GM11168 (cell line): ENCODE measurements around the gene SULT1A2.
"Not testable (repeated sequence)": the region's sequence is repeated elsewhere in the genome, so short reads cannot be mapped to it uniquely, and the experiment has no call there.

Experiments used
- in situ Hi-C: fragments of 300-500 bp; cut with MboI; formaldehyde crosslinking; loops from one replicate; pipeline ENCODE4 v1.12.0; 2022; ENCODE audit warnings: low sequenced_read_pairs; ENCODE audit not compliant: unreplicated experiment

SULT1A2 gene

DNA sequence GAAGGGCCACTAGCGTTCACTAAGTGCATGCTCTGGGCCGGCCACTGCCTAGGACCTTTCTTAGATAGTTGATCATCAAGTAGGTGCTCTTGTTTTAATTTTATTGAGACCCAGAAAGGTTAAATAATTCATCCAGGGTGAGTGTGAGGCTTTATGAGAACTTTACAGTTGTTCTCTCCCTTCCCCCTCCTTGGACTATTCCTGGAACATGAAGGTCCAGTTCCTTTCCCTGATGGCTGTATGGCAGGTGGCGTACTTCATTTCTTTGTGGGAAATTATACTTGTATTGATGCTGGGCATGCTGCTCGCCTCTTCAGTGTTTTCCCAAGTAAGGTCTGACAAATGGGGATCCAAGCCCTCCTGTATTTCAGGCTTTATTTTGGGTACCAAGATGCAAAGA, 34.7 kb downstream of the SULT1A2 start:
- in situ Hi-C loops = no loop called here

DNA sequence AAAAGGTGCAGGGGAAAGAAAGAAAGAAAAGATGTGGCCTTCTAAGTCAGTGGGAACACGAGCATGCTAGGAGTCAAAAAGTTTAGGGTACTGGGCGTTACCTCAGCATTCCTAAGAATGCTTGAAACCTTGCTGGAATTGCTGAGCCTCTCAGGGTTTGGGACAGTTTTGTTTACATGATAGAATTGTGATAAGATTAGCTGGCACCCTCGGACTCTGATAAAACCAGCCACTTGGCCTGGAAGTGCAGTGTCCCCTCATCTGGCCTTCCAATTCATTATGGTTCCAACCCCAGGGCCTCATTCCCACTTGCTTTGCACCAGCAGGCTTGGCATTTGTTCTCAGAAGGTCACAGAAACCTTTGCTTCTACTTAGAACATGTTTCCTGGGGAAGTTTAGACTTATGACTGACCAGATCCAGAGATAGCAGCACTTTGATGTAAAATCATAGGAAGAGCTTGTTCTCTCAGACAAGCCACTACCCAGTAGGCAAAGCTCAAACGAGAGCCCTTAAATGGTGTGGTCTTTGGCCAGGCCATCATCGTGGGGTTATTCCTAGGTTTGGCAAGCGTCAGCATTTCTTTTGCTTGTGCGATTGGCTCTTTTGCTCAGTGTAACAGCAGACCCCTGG, 35.2 kb downstream of the SULT1A2 start:
- in situ Hi-C loops = no loop called here

DNA sequence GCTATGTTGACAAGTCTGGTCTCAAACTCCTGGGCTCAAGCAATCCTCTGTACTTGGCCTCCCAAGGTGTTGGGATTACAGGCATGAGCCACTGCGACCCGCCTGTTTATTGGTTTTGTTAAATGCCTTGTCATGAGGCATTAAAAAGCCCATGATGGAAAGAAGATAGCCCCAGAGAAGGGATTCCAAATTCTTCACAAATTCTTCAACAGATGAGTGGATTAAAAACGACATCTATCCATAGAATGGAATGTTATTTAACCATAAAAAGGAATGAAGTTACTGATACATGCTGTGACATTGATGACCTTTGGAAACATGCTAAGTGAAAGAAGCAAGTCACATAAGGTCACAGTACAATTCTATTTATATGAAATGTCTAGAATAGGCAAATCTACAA, 38.4 kb downstream of the SULT1A2 start:
- in situ Hi-C loops = no loop called here

DNA sequence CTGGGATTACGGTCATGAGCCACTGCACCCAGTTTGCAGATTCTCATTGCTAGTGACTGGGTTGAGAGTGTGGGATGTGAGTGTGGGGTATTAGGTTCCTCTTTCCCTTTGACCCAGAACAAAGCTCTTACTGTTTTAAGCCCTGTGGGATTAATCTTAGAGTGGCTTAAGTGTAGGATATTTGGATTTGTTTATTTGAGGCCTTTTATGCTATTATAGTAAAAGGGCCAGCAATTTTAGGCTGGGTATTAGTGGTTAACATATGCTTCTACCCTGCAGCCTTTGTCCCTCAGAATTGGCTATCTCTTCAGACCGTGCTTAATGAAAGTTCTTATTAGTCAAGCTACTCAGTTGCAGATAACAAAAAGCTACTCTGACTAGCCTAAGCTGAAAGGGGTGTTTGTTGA, 39.9 kb downstream of the SULT1A2 start:
- in situ Hi-C loops = no loop called here

DNA sequence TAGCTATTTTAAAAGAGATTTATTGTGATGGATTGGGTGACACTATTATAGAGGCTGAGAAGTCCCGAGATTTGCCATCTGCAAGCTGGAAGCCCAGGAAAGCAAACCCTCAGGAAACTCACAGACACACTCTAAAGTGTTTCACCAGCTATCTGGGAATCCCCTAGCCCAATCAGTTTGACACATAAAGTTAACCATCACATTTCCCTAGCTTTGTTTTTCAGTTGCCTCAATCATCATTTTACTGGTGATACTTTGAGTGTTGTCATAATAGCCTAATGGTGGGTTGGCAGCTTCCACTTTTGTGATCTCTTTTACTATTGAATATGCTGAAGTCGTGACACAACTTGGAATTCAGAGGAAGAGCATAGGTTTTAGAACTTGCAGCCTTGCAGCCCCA, 41.3 kb downstream of the SULT1A2 start:
- in situ Hi-C loops = no loop called here

DNA sequence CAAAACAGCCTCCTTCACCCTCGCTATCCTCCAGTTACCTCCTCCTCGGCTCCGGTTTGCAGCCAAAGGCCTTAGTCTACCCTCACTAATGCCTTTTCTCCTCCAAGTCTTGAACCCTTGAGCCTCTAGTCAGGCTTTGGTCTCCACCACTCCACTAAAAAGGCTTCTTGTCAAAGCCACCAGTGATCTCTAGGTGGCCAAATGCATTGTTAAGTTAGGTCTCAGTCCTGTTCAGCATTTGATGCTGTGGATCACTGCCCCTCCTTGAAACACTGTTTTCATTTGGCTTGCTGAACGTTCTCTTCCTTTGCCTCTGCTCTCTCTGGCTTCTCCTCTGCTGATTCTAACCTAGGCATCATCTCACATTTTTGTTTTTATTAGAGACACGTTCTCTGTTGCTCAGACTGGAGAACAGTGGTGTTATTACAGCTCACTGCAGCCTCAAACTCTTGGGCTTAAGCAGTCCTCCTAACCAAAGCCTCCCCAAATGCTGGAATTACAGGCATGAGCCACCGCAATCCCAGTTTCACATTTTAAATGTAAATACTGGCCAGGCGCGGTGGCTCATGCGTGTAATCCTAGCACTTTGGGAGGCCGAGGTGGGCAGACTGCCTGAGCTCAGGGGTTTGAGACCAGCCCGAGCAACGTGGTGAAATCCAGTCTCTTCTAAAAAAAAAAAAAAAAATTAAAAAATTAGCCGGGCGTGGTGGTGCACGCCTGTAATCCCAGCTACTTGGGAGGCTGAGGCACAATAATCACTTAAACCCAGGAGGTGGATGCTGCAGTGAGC, 42.0 kb downstream of the SULT1A2 start:
- in situ Hi-C loops = no loop called here

DNA sequence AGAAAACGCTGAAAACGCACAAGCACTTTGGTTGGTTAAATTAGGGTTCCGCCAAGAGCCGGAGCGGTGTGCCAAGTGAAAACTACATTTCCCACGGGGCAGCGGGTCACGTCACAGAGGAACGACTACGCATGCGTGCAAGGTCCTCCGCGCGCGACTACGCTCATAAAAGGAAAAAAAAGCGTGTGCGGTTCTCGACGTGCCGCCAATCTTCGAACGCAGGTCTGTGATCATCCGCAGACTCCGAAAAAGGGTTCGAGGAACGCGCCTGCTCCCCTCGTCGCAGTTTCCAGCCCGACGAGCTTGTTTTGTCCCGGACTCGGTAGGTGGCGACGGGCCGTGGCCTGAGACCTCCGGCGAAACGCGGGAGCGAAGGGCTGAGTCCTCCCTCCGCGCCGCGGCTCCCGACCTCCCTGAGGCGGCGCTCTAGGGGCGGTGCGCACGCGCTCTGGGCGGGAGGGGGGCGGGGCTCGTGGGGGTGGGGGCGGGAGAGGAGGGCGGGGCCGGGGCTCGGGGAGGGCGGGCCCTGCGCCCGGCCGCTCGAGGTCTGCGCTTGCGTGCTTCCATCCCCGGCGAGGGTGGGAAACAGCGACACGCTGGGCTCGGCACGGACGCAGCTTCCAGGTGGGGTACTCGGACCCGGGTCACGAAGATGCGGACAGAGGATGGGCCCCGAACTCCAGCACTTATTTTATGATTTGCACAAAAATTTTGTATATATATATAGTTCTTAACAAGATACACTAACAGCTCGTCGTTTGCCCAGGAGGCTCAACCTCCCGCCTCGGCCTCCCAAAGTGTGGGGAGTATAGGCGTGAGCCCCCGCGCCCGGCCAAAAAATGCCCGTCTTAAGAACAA, 42.8 kb downstream of the SULT1A2 start, which contains the start of gene SGF29:
Gene SGF29 (plus strand): TSS at position 145 of the 858 bp plus-strand sequence. CDS start 27,150 bp downstream, outside the sequence.
- in situ Hi-C loops = no loop called here

DNA sequence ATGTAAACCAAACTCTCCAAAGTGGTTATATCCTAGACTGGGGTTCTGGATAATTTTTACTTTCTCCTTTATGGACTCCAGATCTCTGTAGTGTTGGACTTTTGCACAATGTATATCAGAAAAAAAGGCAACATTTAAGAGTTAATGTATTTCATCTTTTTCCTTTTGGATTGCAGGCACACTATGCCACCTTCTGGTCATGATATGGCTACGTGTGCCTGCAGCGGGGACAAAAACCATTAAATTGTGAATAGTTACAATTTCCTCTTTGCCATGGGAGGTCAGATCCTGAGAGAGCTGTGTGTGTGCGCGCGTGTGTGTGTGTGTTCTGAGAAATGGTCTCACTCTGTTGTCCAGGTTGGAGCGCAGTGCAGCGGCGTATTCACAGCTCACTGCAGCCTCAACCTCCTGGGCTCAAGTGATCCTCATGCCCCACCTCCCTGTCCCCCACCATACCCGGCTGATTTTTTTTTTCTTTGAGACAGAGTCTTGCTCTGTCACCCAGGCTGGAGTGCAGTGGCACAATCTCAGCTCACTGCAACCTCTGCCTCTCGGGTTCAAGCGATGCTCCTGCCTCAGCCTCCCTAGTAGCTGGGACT, 47.5 kb downstream of the SULT1A2 start:
- in situ Hi-C loops = no loop called here

DNA sequence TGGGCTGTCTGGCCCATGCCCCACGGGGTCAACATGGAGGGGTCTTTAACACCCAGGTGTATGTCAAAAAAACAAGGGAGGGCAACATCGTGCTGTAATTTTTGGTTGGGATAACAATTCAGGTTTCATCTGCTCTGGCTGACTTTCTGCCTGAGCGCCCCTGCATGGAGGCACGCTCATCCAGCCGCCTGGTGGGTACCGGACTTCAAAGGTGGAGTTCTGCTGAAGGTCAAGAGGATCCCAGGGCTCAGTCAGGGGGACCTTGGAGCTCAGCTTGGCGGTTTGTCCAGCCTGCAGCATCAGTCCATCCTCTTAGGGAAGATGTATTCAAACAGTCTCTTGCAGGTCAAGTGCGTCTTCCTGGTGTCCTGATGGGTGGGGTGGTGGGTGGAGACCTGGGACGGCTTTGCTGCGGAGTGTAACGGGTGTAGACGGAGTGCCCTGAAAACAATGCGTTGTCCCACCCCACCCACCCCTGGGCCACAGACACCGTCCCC, 48.5 kb downstream of the SULT1A2 start:
- in situ Hi-C loops = no loop called here

DNA sequence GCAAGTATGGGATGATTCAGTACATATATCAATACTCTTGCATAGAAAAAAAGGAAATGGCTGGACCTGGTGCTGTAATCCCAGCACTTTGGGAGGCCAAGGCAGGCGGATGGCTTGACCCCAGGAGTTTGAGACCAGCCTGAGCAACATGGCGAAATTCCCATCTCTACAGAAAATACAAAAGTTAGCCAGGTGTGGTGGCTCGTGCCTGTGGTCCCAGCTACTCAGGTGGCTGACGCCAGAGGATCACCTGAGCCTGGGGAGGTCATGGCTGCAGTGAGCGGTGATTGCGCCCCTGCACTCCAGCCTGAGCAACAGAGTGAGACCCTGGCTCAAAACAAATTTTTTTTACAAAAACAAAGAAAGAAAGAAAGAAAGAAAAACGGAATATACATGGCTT, 50.2 kb downstream of the SULT1A2 start:
- in situ Hi-C loops = no loop called here

DNA sequence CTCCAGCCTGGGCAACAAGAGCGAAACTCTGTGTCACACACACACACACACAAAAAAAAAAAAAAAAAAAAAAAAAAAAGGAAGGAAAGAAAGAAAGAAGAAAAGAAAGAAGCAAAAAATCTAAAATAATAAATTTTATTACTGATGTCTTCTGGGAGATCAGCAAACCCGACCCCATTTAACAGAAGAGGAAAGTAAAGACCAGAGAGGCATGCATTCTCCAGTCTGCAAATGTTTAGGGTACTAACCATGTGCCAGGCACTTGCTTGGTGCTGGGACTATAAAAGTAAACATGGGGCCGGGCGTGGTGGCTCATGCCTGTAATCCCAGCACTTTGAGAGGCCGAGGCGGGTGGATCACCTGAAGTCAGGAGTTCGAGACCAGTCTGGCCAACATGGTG, 50.9 kb downstream of the SULT1A2 start:
- in situ Hi-C loops = not testable (repeated sequence)

DNA sequence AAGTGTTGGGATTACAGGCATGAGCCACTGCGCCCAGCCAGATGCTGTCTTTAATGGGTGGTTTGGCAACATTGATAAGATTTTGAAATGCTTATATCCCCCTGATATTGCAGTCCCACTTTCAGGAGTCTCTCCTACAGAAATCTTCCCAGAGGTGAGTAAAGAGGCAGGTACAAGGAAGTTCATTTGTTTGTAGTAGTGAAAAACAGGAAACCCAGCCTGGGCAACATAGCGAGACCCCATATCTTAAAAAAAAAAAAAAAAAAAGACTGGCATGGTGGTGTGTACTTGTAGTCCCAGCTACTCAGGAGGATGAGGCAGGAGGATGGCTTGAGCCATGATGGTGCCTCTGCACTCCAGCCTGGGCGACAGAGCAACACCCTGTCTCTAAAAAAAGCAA, 51.9 kb downstream of the SULT1A2 start:
- in situ Hi-C loops = no loop called here

DNA sequence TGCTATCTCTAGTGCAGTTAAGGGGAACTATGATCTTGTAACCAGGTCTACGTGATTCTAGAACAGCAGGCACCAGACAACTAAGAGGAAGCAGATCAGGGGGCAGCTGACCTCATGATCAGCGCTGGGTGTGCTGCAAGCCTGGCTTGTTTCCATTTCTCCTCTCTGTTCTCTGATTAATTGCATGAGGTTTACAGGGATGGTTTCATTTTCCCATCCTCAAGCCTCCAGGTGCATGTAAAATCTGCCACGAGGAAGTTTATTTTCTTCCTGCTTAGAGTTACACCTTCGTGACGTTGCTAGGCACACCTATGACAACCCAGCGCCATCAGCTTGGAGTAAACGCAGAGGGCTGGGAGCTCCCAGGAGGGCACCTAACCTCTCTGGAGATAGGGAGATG, 53.8 kb downstream of the SULT1A2 start:
- in situ Hi-C loops = no loop called here

DNA sequence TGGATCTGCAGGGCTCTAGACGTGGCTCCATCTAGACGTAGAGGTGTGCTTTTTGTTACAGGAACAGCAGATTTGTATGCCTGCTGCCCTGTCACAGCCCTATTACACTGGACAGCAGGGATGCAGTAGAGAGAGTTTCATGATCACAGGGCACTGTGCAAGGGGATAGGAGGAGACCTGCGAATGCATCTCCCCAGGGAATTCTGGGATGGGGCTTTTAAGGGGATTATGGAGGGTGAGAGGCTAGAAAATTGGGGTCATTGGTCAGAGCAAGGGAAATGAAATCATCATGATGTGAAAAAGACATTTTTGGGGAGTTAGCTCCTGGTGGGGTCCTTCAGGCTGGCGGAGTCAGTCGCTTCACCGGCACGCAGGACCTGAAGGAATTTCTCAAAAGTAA, 54.2 kb downstream of the SULT1A2 start:
- in situ Hi-C loops = no loop called here
